ENCODE measurements around the gene PKD2L1.

Gene PKD2L1

GRCh38 chr10:100341953-100342626 is 12.1 kb upstream of the PKD2L1 start:
- no peaks in the 10 kb centered on the region for H3K36me3 ChIP-seq (ENCODE audit: insufficient read depth, low read length)
- peaks cover 12% of the 10 kb centered on the region for H3K4me1 ChIP-seq (ENCODE audit: control insufficient read depth, insufficient read depth, low read length)
- H3K27me3 ChIP-seq (ENCODE audit: control insufficient read depth, insufficient read depth, low read length), result peaks cover 24% of the 10 kb centered on the region
- no peaks in the 10 kb centered on the region for H3K9me3 ChIP-seq (replicated peaks; ENCODE audit: low read length)
- no peak overlapping the region for H3K4me3 ChIP-seq (ENCODE audit: low read length)
- no peak overlapping the region for H3K9ac ChIP-seq (ENCODE audit: low read depth, low read length)
- H3K4me2 ChIP-seq (ENCODE audit: low read length), result no peak overlapping the region

- peaks cover 10% of the 10 kb centered on the region for H3K4me1 ChIP-seq (ENCODE audit: control insufficient read depth, insufficient read depth, low read length)
- H3K4me2 ChIP-seq (ENCODE audit: low read length), result no peak overlapping the region
- no peak overlapping the region for H3K9ac ChIP-seq (ENCODE audit: low read depth, low read length)
- no peak overlapping the region for H3K4me3 ChIP-seq (ENCODE audit: low read length)
- H3K27me3 ChIP-seq (ENCODE audit: control insufficient read depth, insufficient read depth, low read length), result peaks cover 24% of the 10 kb centered on the region
- no peaks in the 10 kb centered on the region for H3K36me3 ChIP-seq (ENCODE audit: insufficient read depth, low read length)
- no peaks in the 10 kb centered on the region for H3K9me3 ChIP-seq (replicated peaks; ENCODE audit: low read length)
These were observed 11.2 kb upstream of the PKD2L1 start for GRCh38 chr10:100340948-100341847.

GRCh38 chr10:100339236-100339635 is 9.2 kb upstream of the PKD2L1 start:
- Histone ChIP-seq H3K4me3 (ENCODE audit: low read length) (no peak overlapping the region), H3K9me3 (replicated peaks; ENCODE audit: low read length) (no peaks in the 10 kb centered on the region), H3K4me2 (ENCODE audit: low read length) (no peak overlapping the region), H3K9ac (ENCODE audit: low read depth, low read length) (no peak overlapping the region), H3K36me3 (ENCODE audit: insufficient read depth, low read length) (no peaks in the 10 kb centered on the region), H3K27me3 (ENCODE audit: control insufficient read depth, insufficient read depth, low read length) (peaks cover 38% of the 10 kb centered on the region), H3K4me1 (ENCODE audit: control insufficient read depth, insufficient read depth, low read length) (no peaks in the 10 kb centered on the region)

- H3K4me1 ChIP-seq (ENCODE audit: control insufficient read depth, insufficient read depth, low read length), result no peaks in the 10 kb centered on the region
- no peak overlapping the region for H3K4me3 ChIP-seq (ENCODE audit: low read length)
- peaks cover 45% of the 10 kb centered on the region for H3K27me3 ChIP-seq (ENCODE audit: control insufficient read depth, insufficient read depth, low read length)
- H3K4me2 ChIP-seq (ENCODE audit: low read length), result no peak overlapping the region
- H3K9ac ChIP-seq (ENCODE audit: low read depth, low read length), result no peak overlapping the region
- H3K9me3 ChIP-seq (replicated peaks; ENCODE audit: low read length), result no peaks in the 10 kb centered on the region
- H3K36me3 ChIP-seq (ENCODE audit: insufficient read depth, low read length), result no peaks in the 10 kb centered on the region
These were observed 8.5 kb upstream of the PKD2L1 start for GRCh38 chr10:100338434-100339036.

GRCh38 chr10:100334762-100335161 is 4.7 kb upstream of the PKD2L1 start:
- Histone ChIP-seq H3K4me1 (ENCODE audit: control insufficient read depth, insufficient read depth, low read length) (no peaks in the 10 kb centered on the region), H3K4me3 (ENCODE audit: low read length) (no peak overlapping the region), H3K9me3 (replicated peaks; ENCODE audit: low read length) (no peaks in the 10 kb centered on the region), H3K27me3 (ENCODE audit: control insufficient read depth, insufficient read depth, low read length) (peaks cover 62% of the 10 kb centered on the region), H3K36me3 (ENCODE audit: insufficient read depth, low read length) (no peaks in the 10 kb centered on the region), H3K9ac (ENCODE audit: low read depth, low read length) (no peak overlapping the region), H3K4me2 (ENCODE audit: low read length) (no peak overlapping the region)

- Histone ChIP-seq H3K4me3 (ENCODE audit: low read length) (no peak overlapping the region), H3K9ac (ENCODE audit: low read depth, low read length) (no peak overlapping the region), H3K9me3 (replicated peaks; ENCODE audit: low read length) (no peaks in the 10 kb centered on the region), H3K4me1 (ENCODE audit: control insufficient read depth, insufficient read depth, low read length) (no peaks in the 10 kb centered on the region), H3K36me3 (ENCODE audit: insufficient read depth, low read length) (no peaks in the 10 kb centered on the region), H3K27me3 (ENCODE audit: control insufficient read depth, insufficient read depth, low read length) (peaks cover 64% of the 10 kb centered on the region), H3K4me2 (ENCODE audit: low read length) (no peak overlapping the region)
These were observed 3.8 kb upstream of the PKD2L1 start for GRCh38 chr10:100333661-100334440.

GRCh38 chr10:100333106-100333505 is 3.1 kb upstream of the PKD2L1 start:
- no peak overlapping the region for H3K4me3 ChIP-seq (ENCODE audit: low read length)
- no peak overlapping the region for H3K4me2 ChIP-seq (ENCODE audit: low read length)
- H3K4me1 ChIP-seq (ENCODE audit: control insufficient read depth, insufficient read depth, low read length), result no peaks in the 10 kb centered on the region
- peaks cover 69% of the 10 kb centered on the region for H3K27me3 ChIP-seq (ENCODE audit: control insufficient read depth, insufficient read depth, low read length)
- H3K9ac ChIP-seq (ENCODE audit: low read depth, low read length), result no peak overlapping the region
- H3K36me3 ChIP-seq (ENCODE audit: insufficient read depth, low read length), result no peaks in the 10 kb centered on the region
- H3K9me3 ChIP-seq (replicated peaks; ENCODE audit: low read length), result no peaks in the 10 kb centered on the region

- no peak overlapping the region for H3K9ac ChIP-seq (ENCODE audit: low read depth, low read length)
- no peak overlapping the region for H3K4me3 ChIP-seq (ENCODE audit: low read length)
- no peaks in the 10 kb centered on the region for H3K4me1 ChIP-seq (ENCODE audit: control insufficient read depth, insufficient read depth, low read length)
- H3K4me2 ChIP-seq (ENCODE audit: low read length), result no peak overlapping the region
- H3K27me3 ChIP-seq (ENCODE audit: control insufficient read depth, insufficient read depth, low read length), result peaks cover 87% of the 10 kb centered on the region
- H3K9me3 ChIP-seq (replicated peaks; ENCODE audit: low read length), result no peaks in the 10 kb centered on the region
- H3K36me3 ChIP-seq (ENCODE audit: insufficient read depth, low read length), result no peaks in the 10 kb centered on the region
These were observed 1.8 kb downstream of the PKD2L1 start for GRCh38 chr10:100328198-100328597.

GRCh38 chr10:100327718-100328009 is 2.4 kb downstream of the PKD2L1 start:
- H3K27me3 ChIP-seq (ENCODE audit: control insufficient read depth, insufficient read depth, low read length), result peaks cover 84% of the 10 kb centered on the region
- no peak overlapping the region for H3K4me2 ChIP-seq (ENCODE audit: low read length)

GRCh38 chr10:100327007-100327717 is 2.9 kb downstream of the PKD2L1 start:
- no peaks in the 10 kb centered on the region for H3K36me3 ChIP-seq (ENCODE audit: insufficient read depth, low read length)
- no peaks in the 10 kb centered on the region for H3K9me3 ChIP-seq (replicated peaks; ENCODE audit: low read length)
- no peak overlapping the region for H3K4me3 ChIP-seq (ENCODE audit: low read length)
- H3K27me3 ChIP-seq (ENCODE audit: control insufficient read depth, insufficient read depth, low read length), result peaks cover 80% of the 10 kb centered on the region
- no peak overlapping the region for H3K4me2 ChIP-seq (ENCODE audit: low read length)
- no peak overlapping the region for H3K9ac ChIP-seq (ENCODE audit: low read depth, low read length)
- no peaks in the 10 kb centered on the region for H3K4me1 ChIP-seq (ENCODE audit: control insufficient read depth, insufficient read depth, low read length)

More at GRCh38 chr10:100327718-100328009, 2.4 kb downstream of the PKD2L1 start:
- Histone ChIP-seq H3K4me1 (ENCODE audit: control insufficient read depth, insufficient read depth, low read length) (no peaks in the 10 kb centered on the region), H3K9ac (ENCODE audit: low read depth, low read length) (no peak overlapping the region), H3K9me3 (replicated peaks; ENCODE audit: low read length) (no peaks in the 10 kb centered on the region), H3K36me3 (ENCODE audit: insufficient read depth, low read length) (no peaks in the 10 kb centered on the region), H3K4me3 (ENCODE audit: low read length) (no peak overlapping the region)

- Histone ChIP-seq H3K4me1 (ENCODE audit: control insufficient read depth, insufficient read depth, low read length) (no peaks in the 10 kb centered on the region), H3K27me3 (ENCODE audit: control insufficient read depth, insufficient read depth, low read length) (peaks cover 69% of the 10 kb centered on the region), H3K9me3 (replicated peaks; ENCODE audit: low read length) (no peaks in the 10 kb centered on the region), H3K9ac (ENCODE audit: low read depth, low read length) (no peak overlapping the region), H3K36me3 (ENCODE audit: insufficient read depth, low read length) (no peaks in the 10 kb centered on the region), H3K4me2 (ENCODE audit: low read length) (no peak overlapping the region), H3K4me3 (ENCODE audit: low read length) (no peak overlapping the region)
These were observed 4.9 kb downstream of the PKD2L1 start for GRCh38 chr10:100325158-100325557.

Data from skeletal muscle satellite cell (primary cell).